Lower leg skin (tissue), 4 donors: ENCODE results near the gene SDK2. TPM values are rescaled to one million over a fixed set of nuclear protein-coding genes. Genes with fewer than 3 reads are reported as not detected.

Experiments
- DNase-seq, 2 donors: peaks; one replicate each; pipeline ENCODE4 v3.0.0-alpha.2; 2019; ENCODE audit warnings: low spot score in 2 of 2
- H3K4me3 ChIP-seq: fragments of 200-600 bp; sonication (generic); 2 replicates; pipeline ENCODE4 v1.5.1; 2017; ENCODE audit warnings: mild to moderate bottlenecking, low read depth; ENCODE audit not compliant: poor library complexity, severe bottlenecking
- POLR2A ChIP-seq, 2 donors: fragments of 450-650 bp; IDR thresholded peaks; one replicate each; pipeline ENCODE4 v1.6.1; 2016 to 2017; ENCODE audit warnings: antibody characterized with exemption in 2 of 2, mild to moderate bottlenecking in 1 of 2, moderate library complexity in 1 of 2
- WGBS, 2 donors: methylation state at CpG; one replicate each; pipeline ENCODE4 v1.1.5; 2018; 5-methylcytosine and 5-hydroxymethylcytosine counted together
- intact Hi-C: fragments of 100-400 bp; cut with DNase I; formaldehyde crosslinking; loops from one replicate; pipeline ENCODE4 v1.15.0; 2023; ENCODE audit warnings: low total_unique reads
- total RNA-seq, 4 donors: library from RNA; depleted of rRNA; stranded (reverse); fragments of >200 nt; gene quantifications; one replicate each; pipeline ENCODE4 v1.1.0, GENCODE V29; 2016
- TF ChIP-seq, protein P1 (sequence below), 3 donors: fragments of 450-650 bp; IDR thresholded peaks; one replicate each; pipeline ENCODE4 v1.5.1; 2016; ENCODE audit warnings: antibody characterized with exemption in 3 of 3, mild to moderate bottlenecking in 3 of 3, moderate library complexity in 2 of 3

SDK2 gene
- total RNA-seq, 4 donors from 2014 or later, result 1.5 to 4.4 (median 1.6) TPM

DNA sequence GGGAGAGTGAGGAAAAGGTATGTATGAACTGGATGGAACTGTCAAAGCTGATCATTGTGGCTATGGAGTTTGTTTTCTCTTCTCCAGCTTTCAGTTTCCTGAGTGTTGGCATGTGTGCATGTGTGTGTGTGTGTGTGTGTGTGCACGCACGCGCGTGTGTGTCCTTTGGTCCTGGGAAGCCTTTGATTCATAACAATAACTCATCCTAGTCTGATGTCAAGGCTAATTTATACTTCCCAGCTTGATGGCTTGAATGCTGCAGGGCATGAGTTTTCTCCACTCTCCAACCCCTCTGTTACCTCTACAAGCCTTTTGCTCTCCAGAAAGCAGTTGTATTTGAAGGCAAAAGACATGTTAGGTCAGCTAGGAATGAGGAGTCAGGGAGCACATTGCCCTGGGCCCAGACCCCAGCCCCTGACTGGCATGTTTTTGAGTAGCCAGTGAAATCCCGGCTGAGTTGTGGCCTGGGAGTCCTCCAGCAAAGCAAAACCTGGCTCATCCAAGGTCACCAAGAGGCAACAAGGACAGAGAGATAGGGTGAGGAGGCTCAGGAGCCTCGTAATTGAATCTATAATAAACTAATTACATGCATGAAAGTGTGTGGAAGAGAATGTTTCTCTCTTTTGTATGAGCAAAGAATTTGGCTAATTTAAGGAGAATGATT lies 323.5 kb downstream of the SDK2 start:
- WGBS, 2 donors, result 72 to 75% methylated on average over 6 of the region's 6 CpGs
- no peak for DNase-seq
- no peak for TF ChIP-seq POLR2A (IDR thresholded peaks at IDR 0.05)
- TF ChIP-seq, protein P1, sequence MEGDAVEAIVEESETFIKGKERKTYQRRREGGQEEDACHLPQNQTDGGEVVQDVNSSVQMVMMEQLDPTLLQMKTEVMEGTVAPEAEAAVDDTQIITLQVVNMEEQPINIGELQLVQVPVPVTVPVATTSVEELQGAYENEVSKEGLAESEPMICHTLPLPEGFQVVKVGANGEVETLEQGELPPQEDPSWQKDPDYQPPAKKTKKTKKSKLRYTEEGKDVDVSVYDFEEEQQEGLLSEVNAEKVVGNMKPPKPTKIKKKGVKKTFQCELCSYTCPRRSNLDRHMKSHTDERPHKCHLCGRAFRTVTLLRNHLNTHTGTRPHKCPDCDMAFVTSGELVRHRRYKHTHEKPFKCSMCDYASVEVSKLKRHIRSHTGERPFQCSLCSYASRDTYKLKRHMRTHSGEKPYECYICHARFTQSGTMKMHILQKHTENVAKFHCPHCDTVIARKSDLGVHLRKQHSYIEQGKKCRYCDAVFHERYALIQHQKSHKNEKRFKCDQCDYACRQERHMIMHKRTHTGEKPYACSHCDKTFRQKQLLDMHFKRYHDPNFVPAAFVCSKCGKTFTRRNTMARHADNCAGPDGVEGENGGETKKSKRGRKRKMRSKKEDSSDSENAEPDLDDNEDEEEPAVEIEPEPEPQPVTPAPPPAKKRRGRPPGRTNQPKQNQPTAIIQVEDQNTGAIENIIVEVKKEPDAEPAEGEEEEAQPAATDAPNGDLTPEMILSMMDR (IDR thresholded peaks at IDR 0.05), result no peak

DNA sequence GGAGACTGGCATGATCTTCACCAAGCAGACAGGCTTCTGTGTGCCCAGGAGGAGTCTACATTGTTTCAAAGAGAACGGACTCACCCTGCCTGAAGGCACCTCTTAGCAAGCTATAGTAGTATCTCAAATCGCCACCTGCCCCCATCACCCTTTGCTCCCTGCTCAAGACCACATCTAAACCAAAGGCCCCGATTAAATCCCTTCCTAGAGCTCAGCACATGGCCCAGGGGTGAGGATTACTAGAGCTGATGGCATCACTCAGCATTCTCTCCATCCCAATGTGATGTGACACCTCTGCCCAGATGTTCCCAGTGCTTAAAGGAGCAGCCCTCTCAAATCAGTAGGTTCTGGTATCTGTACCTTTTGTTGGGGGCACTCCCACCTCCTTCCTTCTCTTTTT lies 324.5 kb downstream of the SDK2 start:
- intact Hi-C loops, result no loop called here
- 89 to 93% methylated on average over 3 of the region's 3 CpGs for WGBS, 2 donors

More for the DNA sequence above, 323.5 kb downstream of the SDK2 start:
- intact Hi-C loops, result no loop called here
- no peak overlapping the region for H3K4me3 ChIP-seq

DNA sequence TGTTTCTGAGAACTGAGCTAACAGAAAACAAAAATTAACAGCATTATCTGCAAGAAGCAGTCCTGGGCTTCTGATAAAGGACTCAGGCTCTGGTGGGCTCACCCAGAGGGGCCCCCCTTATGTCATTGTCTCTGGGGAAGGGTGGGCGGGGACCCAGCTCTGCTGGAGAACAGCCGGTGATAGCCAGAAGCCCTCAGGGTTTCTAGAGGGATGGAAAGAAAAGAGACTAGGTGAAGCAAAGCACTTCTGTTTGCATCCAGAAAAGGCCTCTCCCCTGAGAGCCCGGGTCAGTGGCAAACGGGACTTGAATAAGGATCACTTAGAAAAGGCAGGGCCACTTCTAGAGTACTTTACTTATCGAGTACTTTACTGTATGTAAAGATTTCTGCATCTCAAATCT lies 325.4 kb downstream of the SDK2 start:
- WGBS, 2 donors, result 57 to 58% methylated on average over 5 of the region's 5 CpGs
- intact Hi-C loops, result no loop called here
- no peak for TF ChIP-seq POLR2A (IDR thresholded peaks at IDR 0.05)
- TF ChIP-seq, protein P1 (IDR thresholded peaks at IDR 0.05), result no peak

More for the DNA sequence above, 324.5 kb downstream of the SDK2 start:
- H3K4me3 ChIP-seq, result no peak overlapping the region
- no peak for DNase-seq
- TF ChIP-seq, protein P1 (IDR thresholded peaks at IDR 0.05), result no peak
- no peak for TF ChIP-seq POLR2A (IDR thresholded peaks at IDR 0.05)

DNA sequence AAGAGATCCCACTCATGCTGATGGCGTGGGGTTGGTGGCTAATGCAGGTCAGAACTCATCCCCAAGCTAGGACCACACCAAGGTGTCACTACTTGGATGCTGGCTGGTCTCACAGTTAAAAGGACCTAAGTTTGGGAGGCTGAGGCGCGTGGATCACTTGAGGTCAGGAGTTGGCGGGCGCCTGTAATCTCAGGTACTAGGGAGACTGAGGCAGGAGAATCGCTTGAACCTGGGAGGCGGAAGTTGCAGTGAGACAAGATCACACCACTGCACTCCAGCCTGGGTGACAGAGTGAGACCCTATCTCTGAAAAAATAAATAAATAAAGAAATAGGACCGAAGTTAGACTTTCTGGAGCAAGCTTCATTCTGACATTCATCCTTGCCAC lies 325.8 kb downstream of the SDK2 start:
- intact Hi-C loops, result no loop called here
- 92 to 93% methylated on average over 8 of the region's 8 CpGs for WGBS, 2 donors
- H3K4me3 ChIP-seq, result no peak overlapping the region
- no peak for TF ChIP-seq POLR2A (IDR thresholded peaks at IDR 0.05)
- TF ChIP-seq, protein P1 (IDR thresholded peaks at IDR 0.05), result no peak
- DNase-seq, result no peak

More for the DNA sequence above, 325.4 kb downstream of the SDK2 start:
- DNase-seq, result no peak
- H3K4me3 ChIP-seq, result no peak overlapping the region

DNA sequence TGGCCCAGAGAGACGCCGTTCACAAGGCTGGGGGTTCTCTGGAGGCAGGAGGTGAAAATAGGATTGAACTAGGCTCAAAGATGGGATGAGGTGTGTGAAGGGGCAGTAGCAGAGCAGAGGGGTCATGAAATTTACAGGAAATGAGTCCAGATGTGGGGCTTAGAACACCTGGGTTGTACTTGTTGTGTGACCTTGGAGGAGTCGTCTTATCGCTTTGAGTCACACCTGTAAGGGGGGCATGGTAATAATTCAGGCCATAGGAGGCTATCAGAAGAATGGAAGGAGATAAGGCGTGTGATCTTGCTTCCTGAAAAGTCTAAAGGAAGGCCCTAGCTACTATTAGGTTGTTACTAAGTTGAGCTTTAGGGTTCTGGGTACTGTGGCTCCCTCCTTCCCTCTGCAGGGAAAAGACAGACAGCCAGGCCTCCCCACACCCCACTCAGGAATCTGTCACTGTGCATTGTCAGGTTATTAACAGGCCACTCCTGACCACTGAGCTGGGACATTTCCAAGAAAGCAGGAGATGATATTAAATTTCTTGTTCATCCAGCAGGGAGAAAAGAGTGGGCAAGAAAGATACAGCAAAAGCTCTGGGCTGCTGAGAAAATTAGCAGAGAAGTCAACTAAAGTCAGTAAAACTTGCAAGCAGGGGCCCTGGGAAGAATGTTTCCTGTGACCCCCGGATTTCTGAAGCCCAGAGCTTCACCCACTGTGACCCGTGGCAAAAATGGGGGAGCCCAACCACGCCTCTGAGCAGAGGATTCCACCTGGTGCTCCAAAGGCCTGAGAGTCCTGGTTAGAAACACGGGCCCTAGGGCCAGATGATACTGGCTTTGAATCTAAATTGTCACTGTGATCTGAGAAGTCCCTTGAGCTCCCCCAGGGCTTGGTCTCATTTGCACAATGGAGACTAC lies 326.5 kb downstream of the SDK2 start:
- 72 to 77% methylated on average over 9 of the region's 9 CpGs for WGBS, 2 donors
- no peak for DNase-seq

More for the DNA sequence above, 326.5 kb downstream of the SDK2 start:
- TF ChIP-seq, protein P1 (IDR thresholded peaks at IDR 0.05), result no peak
- intact Hi-C loops, result no loop called here
- no peak overlapping the region for H3K4me3 ChIP-seq
